K562 (cell line): Measurements from ENCODE around the gene NIM1K. TPM values are rescaled to one million over a fixed set of nuclear protein-coding genes. Genes with fewer than 3 reads are reported as not detected.

ENCODE experiments used
- ATAC-seq: fragments of 200-7000 bp; cut with Tn5 transposase; 3 replicates; pipeline ENCODE4 v1.9.1; 2020; ENCODE audit warnings: moderate library complexity
- BruUV-seq: library from RNA; stranded (reverse); fragments of 400-500 nt; replicated peaks from 2 replicates; lab custom pipeline; 2021; lab: Mats Ljungman, UMichigan
- CTCF ChIA-PET: fragments of 300-600 bp; formaldehyde crosslinking; extraction: SDS; loops from one replicate; lab custom pipeline; 2021; ENCODE audit warnings: low intra/inter-chr PET ratio; lab: Yijun Ruan, JAX
- POLR2A ChIA-PET: fragments of 300-600, 350-650 bp; sonication (Branson Sonifier 250); formaldehyde crosslinking; extraction: SDS; loops from one replicate; lab custom pipeline; 2021; ENCODE audit warnings: antibody characterized with exemption, inconsistent platforms; lab: Yijun Ruan, JAX
- DNase-seq, 4 experiments: peaks; one replicate each; pipeline versions ENCODE4 v3.0.0 to v3.0.0-alpha.2; 2011 to 2018; ENCODE audit warnings: low spot score in 3 of 4, mixed read lengths in 3 of 4; ENCODE audit errors: extremely low read depth in 1 of 4
- FAIRE-seq: peaks from 2 replicates; lab custom pipeline; 2011; peaks lifted over from hg19 to GRCh38; lab: Jason Lieb, UNC
- H2AFZ ChIP-seq: 2 replicates; pipeline ENCODE4 v1.6.0; 2011; ENCODE audit warnings: low read depth, low read length, control low read depth, inconsistent platforms
- H3K27ac ChIP-seq: fragments of 200-600 bp; 3 replicates; pipeline ENCODE4 v1.8.0; 2011; ENCODE audit warnings: low read depth, mild to moderate bottlenecking, control low read depth, inconsistent platforms, low read length, moderate library complexity, mixed read lengths; ENCODE audit errors: extremely low read depth
- H3K27me3 ChIP-seq, 2 experiments: fragments of 300-600 bp in 1 of 2; 2 replicates in 1 of 2; 3 replicates in 1 of 2; pipeline versions ENCODE4 v1.6.0 to v1.8.0; 2011; ENCODE audit warnings: inconsistent platforms in 2 of 2, low read length in 2 of 2, mild to moderate bottlenecking in 1 of 2, mixed read lengths in 1 of 2, moderate library complexity in 1 of 2; ENCODE audit not compliant: control insufficient read depth in 2 of 2, insufficient read depth in 2 of 2
- H3K36me3 ChIP-seq: fragments of 300-600 bp; 3 replicates; pipeline ENCODE4 v1.8.0; 2011; ENCODE audit warnings: mild to moderate bottlenecking, low read length, inconsistent platforms; ENCODE audit not compliant: control insufficient read depth, insufficient read depth
- H3K4me1 ChIP-seq, 2 experiments: fragments of 200-600 bp in 1 of 2; replicated peaks in 1 of 2; 2 replicates in 1 of 2; 3 replicates in 1 of 2; pipeline versions ENCODE4 v1.5.1 to v1.8.0; 2011; ENCODE audit warnings: inconsistent platforms in 2 of 2, low read length in 2 of 2, mild to moderate bottlenecking in 1 of 2, mixed read lengths in 1 of 2, moderate library complexity in 1 of 2; ENCODE audit not compliant: control insufficient read depth in 2 of 2, insufficient read depth in 2 of 2
- H3K4me2 ChIP-seq: 2 replicates; pipeline ENCODE4 v1.6.1; 2011; ENCODE audit warnings: low read length, control low read depth, inconsistent platforms, mixed read lengths; ENCODE audit not compliant: insufficient read depth
- H3K4me3 ChIP-seq: fragments of 200-600 bp; sonication (generic), shearing (Covaris generic); 2 replicates; pipeline ENCODE4 v1.5.1; 2016; ENCODE audit warnings: control low read depth, inconsistent platforms
- H3K79me2 ChIP-seq: fragments of 200-600 bp; 3 replicates; pipeline ENCODE4 v1.8.0; 2011; ENCODE audit warnings: low read length, inconsistent platforms; ENCODE audit not compliant: control insufficient read depth, insufficient read depth
- H3K9ac ChIP-seq, 2 experiments: 2 replicates each; pipeline versions ENCODE4 v1.6.0 to v1.6.1; 2011; ENCODE audit warnings: low read depth in 2 of 2, low read length in 2 of 2, control low read depth in 1 of 2, inconsistent platforms in 1 of 2, mild to moderate bottlenecking in 1 of 2, mixed read lengths in 1 of 2; ENCODE audit not compliant: insufficient read depth in 1 of 2
- H3K9me1 ChIP-seq: one replicate; pipeline ENCODE4 v1.6.0; 2011; ENCODE audit warnings: inconsistent platforms, mild to moderate bottlenecking, low read length, moderate library complexity; ENCODE audit not compliant: control insufficient read depth, insufficient read depth
- H3K9me3 ChIP-seq: replicated peaks from 2 replicates; pipeline ENCODE4 v1.5.1; 2011; ENCODE audit warnings: low read depth, low read length, inconsistent platforms; ENCODE audit not compliant: control insufficient read depth, insufficient read depth
- H4K20me1 ChIP-seq: replicated peaks from 2 replicates; pipeline ENCODE4 v1.6.1; 2011; ENCODE audit warnings: low read length, inconsistent platforms, mixed read lengths; ENCODE audit not compliant: control insufficient read depth, insufficient read depth
- ARID4B ChIP-seq: sonication (generic); formaldehyde crosslinking; IDR thresholded peaks from 2 replicates; pipeline ENCODE4 v1.8.0; 2022; ENCODE audit warnings: mild to moderate bottlenecking, missing genetic modification reagents
- BMI1 ChIP-seq: fragments of 150-350 bp; IDR thresholded peaks from 2 replicates; pipeline ENCODE4 v1.6.1; 2014; ENCODE audit warnings: low read length
- CHCHD3 ChIP-seq: fragments of 250-450 bp; sonication (Bioruptor Pico); IDR thresholded peaks from 2 replicates; pipeline ENCODE4 v2.1.2; 2022; ENCODE audit warnings: mild to moderate bottlenecking
- E2F3 ChIP-seq: fragments of 250-450 bp; sonication (Bioruptor Pico); IDR thresholded peaks from 2 replicates; pipeline ENCODE4 v1.4.0; 2020; ENCODE audit warnings: mild to moderate bottlenecking
- E4F1 ChIP-seq: fragments of 250-450 bp; sonication (Bioruptor Pico); IDR thresholded peaks from 2 replicates; pipeline ENCODE4 v1.5.0; 2021; ENCODE audit warnings: mild to moderate bottlenecking, borderline replicate concordance
- KDM5B ChIP-seq: fragments of 200-600 bp; sonication (generic); IDR thresholded peaks from 2 replicates; pipeline ENCODE4 v1.6.1; 2012; ENCODE audit warnings: low read depth, mild to moderate bottlenecking, moderate library complexity, low read length, control low read depth, inconsistent platforms; ENCODE audit not compliant: insufficient replicate concordance
- L3MBTL2 ChIP-seq: fragments of 450-650 bp; IDR thresholded peaks from 2 replicates; pipeline ENCODE4 v1.6.1; 2016; ENCODE audit warnings: mild to moderate bottlenecking, moderate library complexity
- MIER1 ChIP-seq: fragments of 450-650 bp; IDR thresholded peaks from 2 replicates; pipeline ENCODE4 v1.6.1; 2016; ENCODE audit warnings: antibody characterized with exemption, mild to moderate bottlenecking, low read depth
- NBN ChIP-seq: fragments of 450-650 bp; IDR thresholded peaks from 2 replicates; pipeline ENCODE4 v1.6.1; 2016; ENCODE audit warnings: low read depth, mild to moderate bottlenecking
- NFIX ChIP-seq: fragments of 250-450 bp; sonication (Bioruptor Pico); IDR thresholded peaks from 2 replicates; pipeline ENCODE4 v1.4.0; 2020; ENCODE audit warnings: low read depth, mild to moderate bottlenecking, moderate library complexity
- PHB ChIP-seq: fragments of 250-450 bp; sonication (Bioruptor Pico); IDR thresholded peaks from 2 replicates; pipeline ENCODE4 v1.5.0; 2021
- ZNF384 ChIP-seq: IDR thresholded peaks from 2 replicates; pipeline ENCODE4 v1.6.1; 2012; ENCODE audit warnings: low read depth, low read length, improper control_type of control experiment
- ZNF75A ChIP-seq: fragments of 450-650 bp; formaldehyde crosslinking; IDR thresholded peaks from 2 replicates; pipeline ENCODE4 v1.4.0; 2020; ENCODE audit warnings: mild to moderate bottlenecking
- WGBS: fragments of 100-300 bp; shearing (Covaris generic); methylation state at CpG from one replicate; pipeline ENCODE4 v1.1.6; 2016; ENCODE audit warnings: low coverage, mixed read lengths; ENCODE audit not compliant: insufficient coverage; ENCODE audit errors: missing lambda C conversion rate; 5-methylcytosine and 5-hydroxymethylcytosine counted together
- in situ Hi-C: fragments of 300-500 bp; cut with MboI; formaldehyde crosslinking; loops from 4 replicates; pipeline ENCODE4 v1.15.0; 2018; ENCODE audit warnings: inconsistent platforms, mixed read lengths
- intact Hi-C: fragments of 100-400 bp; cut with micrococcal nuclease; formaldehyde crosslinking; loops from 2 replicates; pipeline ENCODE4 v1.14.2; 2022
- polyA plus RNA-seq, 8 experiments: library from polyadenylated mRNA; depleted of rRNA in 4 of 8; stranded (reverse) in 5 of 8; unstranded in 3 of 8; fragments of >200 nt; fragmentation: Nextera tagmentation in 2 of 8; fragmentation: Illumina TruSeq in 1 of 8; extraction: Ambion mirVana in 2 of 8; extraction: Trizol in 1 of 8; gene quantifications; 2 replicates each; pipeline versions ENCODE4 v1.2.1 to v1.2.3, GENCODE V29; 2011 to 2014; ENCODE audit warnings: inconsistent platforms in 1 of 8, missing spikeins in 1 of 8
- total RNA-seq, 7 experiments: library from RNA; depleted of rRNA in 6 of 7; stranded (reverse); fragments of >200 nt in 6 of 7; fragmentation: Illumina TruSeq in 2 of 7; extraction: Trizol in 2 of 7; gene quantifications; 2 replicates each; pipeline versions ENCODE4 v1.2.1 to v1.2.3, GENCODE V29; 2011 to 2021; ENCODE audit warnings: low replicate concordance in 1 of 7

Gene NIM1K
- total and polyA plus RNA-seq, 9 of the 15 experiments (the other 6 are each of a cell fraction or from before 2014, with no cell fraction given), result 0.03 to 0.34 (median 0.08) TPM; not detected in 3

DNA sequence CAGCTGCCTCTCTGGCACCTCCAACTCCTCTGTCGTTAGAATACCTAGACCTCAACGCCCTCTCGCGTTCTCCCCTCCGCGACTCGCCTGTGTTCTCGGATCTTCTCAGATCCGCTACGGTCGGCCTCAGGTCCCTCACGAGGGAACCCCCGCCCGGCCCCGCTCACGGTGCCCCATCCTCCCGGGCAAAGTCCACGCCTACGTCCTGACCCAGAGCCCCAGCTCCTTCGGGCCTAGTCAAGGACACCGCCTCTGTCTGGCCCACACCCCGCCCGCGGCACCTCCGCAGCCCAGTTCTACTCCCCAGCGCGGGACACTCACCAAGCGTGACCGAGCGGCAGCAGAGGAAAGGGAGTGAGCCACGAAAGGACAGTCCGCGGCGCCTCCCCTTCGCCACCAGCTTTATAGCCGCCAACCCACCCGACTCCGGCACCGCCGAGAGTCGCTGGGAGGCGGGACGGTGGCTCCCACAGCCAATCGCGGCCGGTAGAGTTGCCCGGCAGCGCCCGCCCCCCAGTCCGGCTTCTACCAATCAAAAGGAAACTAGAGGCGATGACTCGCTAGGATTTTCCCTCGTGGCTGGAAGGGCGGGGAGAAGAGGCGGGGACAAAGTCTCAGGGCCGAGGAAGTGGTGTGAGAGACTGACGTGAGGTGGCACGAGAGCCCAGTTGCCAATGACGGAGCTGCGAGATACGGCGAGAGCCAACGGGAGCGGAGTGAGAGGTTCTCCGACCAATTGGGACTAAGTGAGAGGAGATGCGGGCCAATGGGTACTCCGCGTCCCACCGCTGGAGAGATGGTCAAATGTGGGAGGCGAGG, 121.2 kb downstream of the NIM1K start, which contains the start of gene HMGCS1 (continued):
- TF ChIP-seq E4F1, result no peak
- TF ChIP-seq, all 486 proteins: peak for 171

- ChIA-PET POLR2A (interaction anchor here (0.6 to 2.7 kb wide), 12 partner anchors 11 to 227 kb away, joined by 3 to 17 read pairs (median 4); partner anchors contain the start of gene TMEM267), CTCF (no interaction called here)
- Histone ChIP-seq H3K9me1 (no peaks in the 10 kb centered on the region), H3K36me3 (peaks cover 35% of the 10 kb centered on the region), H2AFZ (peak overlapping the region; percentile 84), H3K4me3 (peak overlapping the region; percentile 90), H3K4me1 (peaks cover 13 to 25% of the 10 kb centered on the region in 2 experiments; a peak in 4 of 5 replicates), H3K9ac (peak overlapping the region in 1 of 2 experiments; percentile 28; a peak in 2 of 4 replicates), H3K9me3 (peaks cover 6% of the 10 kb centered on the region; the same call in 1 of the 2 replicates), H3K27me3 (no peaks in the 10 kb centered on the region), H3K79me2 (peaks cover 44% of the 10 kb centered on the region), H3K27ac (peak overlapping the region; percentile 63), H3K4me2 (peak overlapping the region; percentile 96), H4K20me1 (peaks cover 26% of the 10 kb centered on the region)
- WGBS, result 76% methylated on average over 8 of the region's 8 CpGs
- no peak for ATAC-seq
- in situ Hi-C loops (no loop called here), intact Hi-C loops (loop anchor here (5.0 kb wide), 2 partner anchors 37 to 407 kb away; no protein-coding TSS in a partner anchor)
- DNase-seq, result peak in 1 of 4 experiments; percentile 39
- no peak for FAIRE-seq
- TSS peak; percentile 77 for BruUV-seq
- TF ChIP-seq L3MBTL2, result no peak
- no peak for TF ChIP-seq ARID4B (CRISPR knock-in tag)
- no peak for TF ChIP-seq PHB (CRISPR knock-in tag)
- TF ChIP-seq ZNF75A, result no peak
- TF ChIP-seq BMI1, result peak; percentile 84; the same call in 1 of the 2 replicates
- TF ChIP-seq NFIX (CRISPR knock-in tag), result 0 out of 2 replicates have a peak, but pooled peaks have one; percentile 2
- TF ChIP-seq KDM5B, result no peak
- TF ChIP-seq MIER1, result no peak
- no peak for TF ChIP-seq CHCHD3 (CRISPR knock-in tag)
- TF ChIP-seq NBN, result 0 out of 2 replicates have a peak, but pooled peaks have one; percentile 11
- TF ChIP-seq ZNF384, result no peak
- no peak for TF ChIP-seq E2F3
Measured at GRCh38 chr5:43313854-43314457, 121.9 kb downstream of the NIM1K start.
